Camera-type eye (tissue), 1 donor: ENCODE measurements around the gene CBFA2T3. TPM values are rescaled to one million over a fixed set of nuclear protein-coding genes. Genes with fewer than 3 reads are reported as not detected.

Source experiments
- total RNA-seq: library from RNA; depleted of rRNA; stranded (reverse); fragments of >200 nt; gene quantifications from one replicate; pipeline ENCODE4 v1.2.3, GENCODE V29; 2014

The CBFA2T3 gene
- total RNA-seq: 5.6 TPM

DNA sequence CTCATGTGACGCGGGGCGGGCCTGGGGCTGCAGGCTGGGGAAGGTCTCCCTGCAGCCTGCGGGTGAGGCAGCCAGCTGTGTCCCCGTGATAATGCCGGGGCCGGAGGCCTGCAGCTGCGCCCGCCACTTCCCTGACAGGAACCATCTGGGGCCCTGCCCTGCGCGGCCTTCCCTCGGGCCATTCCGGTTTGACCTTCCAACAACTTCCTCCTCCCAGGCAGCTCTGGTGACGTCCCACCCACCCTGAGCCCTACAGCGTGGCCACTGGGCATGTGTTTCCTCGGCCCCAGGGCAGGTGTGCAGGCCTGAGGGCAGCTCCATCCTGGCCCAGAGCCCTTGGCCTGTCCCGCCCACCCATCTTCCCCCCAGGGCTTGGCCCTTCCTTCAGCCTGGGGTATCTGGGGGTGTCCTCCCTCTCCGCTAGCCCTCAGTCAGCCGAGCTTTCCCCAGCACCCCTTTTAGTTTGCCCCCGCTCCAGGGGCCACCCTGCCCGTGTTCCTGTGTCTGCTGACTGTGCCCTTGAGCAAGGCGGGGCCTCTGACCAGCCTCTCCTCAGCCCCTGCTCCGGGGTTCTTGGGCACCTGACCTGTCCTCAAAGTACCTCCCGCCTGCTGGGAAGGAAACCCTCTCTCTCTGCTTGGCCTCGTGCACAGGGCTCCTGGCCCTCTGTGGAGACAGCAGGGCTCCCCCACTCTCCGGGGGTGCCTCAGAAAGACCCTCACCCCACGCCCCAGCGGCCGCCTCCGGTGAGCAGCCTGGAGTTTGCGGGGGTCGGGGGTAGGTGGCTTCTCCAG lies at the start of gene CBFA2T3:
TSS of gene CBFA2T3 (minus strand) at position 190 of the 794 bp plus-strand sequence. CDS start 400 bp downstream, outside the sequence.

GRCh38 chr16:88866151-88866920 lies 110.7 kb downstream of the CBFA2T3 start, which contains the start of gene PABPN1L:
Gene PABPN1L (minus strand): TSS chr16:88866660. CDS start chr16:88866606, 54 bp downstream.

GRCh38 chr16:88856828-88857727 lies 119.9 kb downstream of the CBFA2T3 start, which contains the start of the genes GALNS and TRAPPC2L:
Gene GALNS (minus strand): TSS chr16:88856947. CDS start chr16:88856877, 70 bp downstream.
Gene TRAPPC2L (plus strand): TSS chr16:88857127. CDS start chr16:88857151, 24 bp downstream.

Other genes with a start within 250 kb of the CBFA2T3 start
- 61.1 TPM for gene PIEZO1, start 192.0 kb downstream of the CBFA2T3 start, total RNA-seq
- gene CDT1, start 173.4 kb downstream of the CBFA2T3 start, total RNA-seq: 7.9 TPM
- 33.9 TPM for gene APRT, start 165.3 kb downstream of the CBFA2T3 start, total RNA-seq
- 24.5 TPM for gene GALNS, start 120.3 kb downstream of the CBFA2T3 start, total RNA-seq
- gene TRAPPC2L, start 120.1 kb downstream of the CBFA2T3 start, total RNA-seq: 25.8 TPM
- gene PABPN1L, start 110.5 kb downstream of the CBFA2T3 start, total RNA-seq: 0.38 TPM
- gene ACSF3, start 116.6 kb upstream of the CBFA2T3 start, total RNA-seq: 28.6 TPM
- gene CDH15, start 194.5 kb upstream of the CBFA2T3 start, total RNA-seq: 4.2 TPM
- not detected for gene SLC22A31, start 223.3 kb upstream of the CBFA2T3 start, total RNA-seq
- gene ZNF778, start 240.5 kb upstream of the CBFA2T3 start, total RNA-seq: 38.0 TPM